Measurements from ENCODE around the gene EID2B. TPM values are rescaled to one million over a fixed set of nuclear protein-coding genes. Genes with fewer than 3 reads are reported as not detected.
A peak's percentile ranks its signal among the peaks of the same experiment; 100 is the strongest.

EID2B gene
- total and polyA plus RNA-seq, 2 donors, result 5.3 to 6.9 TPM

- Histone ChIP-seq H3K27ac (ENCODE audit: low read depth) (no peak overlapping the region), H3K4me1 (ENCODE audit: insufficient read depth) (no peaks in the 10 kb centered on the region), H3K4me3 (ENCODE audit: low read depth, low read length) (no peak overlapping the region), H3K36me3 (ENCODE audit: insufficient read depth) (no peaks in the 10 kb centered on the region)
- DNase-seq (ENCODE audit: extremely low spot score), result no peak
- 81% methylated on average over 7 of the region's 7 CpGs for WGBS
Observed at GRCh38 chr19:39544226-39544903, 11.7 kb upstream of the EID2B start.

DNA sequence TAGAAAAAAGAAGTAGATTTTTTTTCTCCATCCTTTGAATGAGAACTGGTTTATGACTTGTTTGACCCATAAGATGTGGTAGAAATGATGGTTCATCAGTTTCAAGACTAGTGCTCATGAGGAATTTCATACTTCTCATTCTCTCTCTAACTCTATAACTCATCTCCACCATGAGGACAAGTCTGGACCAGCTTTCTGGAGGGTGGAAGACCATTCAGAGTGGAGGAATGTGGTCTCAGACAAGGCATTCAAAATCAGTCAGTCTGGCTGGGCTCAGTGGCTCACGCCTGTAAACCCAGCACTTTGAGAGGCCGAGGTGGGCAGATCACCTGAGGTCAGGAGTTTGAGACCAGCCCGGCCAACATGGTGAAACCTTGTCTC is 10.8 kb upstream of the EID2B start:
- Histone ChIP-seq H3K27ac (ENCODE audit: low read depth) (no peak overlapping the region), H3K36me3 (ENCODE audit: insufficient read depth) (no peaks in the 10 kb centered on the region), H3K4me1 (ENCODE audit: insufficient read depth) (no peaks in the 10 kb centered on the region), H3K4me3 (ENCODE audit: low read depth, low read length) (no peak overlapping the region)
- no peak for DNase-seq (ENCODE audit: extremely low spot score)
- whole genome bisulfite sequencing, result 73% methylated on average over 3 of the region's 3 CpGs

DNA sequence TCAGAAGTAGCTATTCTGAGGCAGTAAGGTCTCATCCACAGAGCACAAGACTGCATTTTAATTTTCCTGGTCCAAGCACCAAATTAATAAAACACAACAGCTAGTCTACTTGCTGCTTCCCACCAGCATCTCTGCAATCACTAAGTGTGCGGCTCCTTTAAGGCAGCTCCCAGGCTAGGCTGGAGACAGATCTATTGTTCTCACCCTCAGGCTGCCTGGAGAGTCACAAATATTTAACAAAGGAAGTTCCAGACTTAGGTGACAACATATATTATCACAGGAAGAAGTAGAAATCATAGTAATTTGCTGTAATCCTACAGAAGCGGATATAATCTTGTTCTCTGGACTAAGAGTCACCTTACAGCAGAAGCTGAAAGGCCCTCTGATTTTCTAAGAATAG is 9.6 kb upstream of the EID2B start:
- DNase-seq (ENCODE audit: extremely low spot score), result no peak
- Histone ChIP-seq H3K36me3 (ENCODE audit: insufficient read depth) (no peaks in the 10 kb centered on the region), H3K4me3 (ENCODE audit: low read depth, low read length) (no peak overlapping the region), H3K27ac (ENCODE audit: low read depth) (no peak overlapping the region), H3K4me1 (ENCODE audit: insufficient read depth) (no peaks in the 10 kb centered on the region)
- WGBS, result 54% methylated on average over 2 of the region's 2 CpGs

- no peaks in the 10 kb centered on the region for H3K4me1 ChIP-seq (ENCODE audit: insufficient read depth)
- no peak overlapping the region for H3K4me3 ChIP-seq (ENCODE audit: low read depth, low read length)
- DNase-seq (ENCODE audit: extremely low spot score), result no peak
- no peak overlapping the region for H3K27ac ChIP-seq (ENCODE audit: low read depth)
- H3K36me3 ChIP-seq (ENCODE audit: insufficient read depth), result no peaks in the 10 kb centered on the region
- 6% methylated on average over 10 of the region's 10 CpGs for WGBS
Observed at GRCh38 chr19:39540333-39540673, 7.7 kb upstream of the EID2B start.

- DNase-seq (ENCODE audit: extremely low spot score), result peak; percentile 85
- Histone ChIP-seq H3K4me1 (ENCODE audit: insufficient read depth) (no peaks in the 10 kb centered on the region), H3K27ac (ENCODE audit: low read depth) (peak within 1 kb of the TSS; percentile 96), H3K36me3 (ENCODE audit: insufficient read depth) (no peaks in the 10 kb centered on the region), H3K4me3 (ENCODE audit: low read depth, low read length) (peak within 1 kb of the TSS; percentile 91)
- WGBS, result under 1% methylated on average over 84 of the region's 84 CpGs
Observed at GRCh38 chr19:39539518-39540332, 7.1 kb upstream of the EID2B start, which contains the start of gene EID2. EID2 (minus strand) TSS chr19:39540161; CDS start chr19:39540079, 82 bp downstream.

DNA sequence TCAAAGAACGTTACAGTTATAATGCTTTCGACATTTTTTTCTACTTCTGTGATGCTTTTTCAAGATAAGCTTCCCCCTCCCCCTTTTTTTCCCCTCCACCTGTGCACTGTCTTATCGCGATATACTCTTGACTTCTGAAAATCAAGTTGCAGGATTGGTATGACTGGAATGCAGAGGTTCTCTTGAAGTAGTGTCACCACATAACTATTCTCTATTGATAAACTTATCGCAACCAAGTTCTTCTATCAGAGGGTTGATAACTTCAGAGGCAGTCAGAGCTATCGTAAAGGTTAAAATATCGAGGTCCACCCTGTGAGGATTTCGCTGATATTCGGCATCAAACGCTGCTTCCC is 6.5 kb upstream of the EID2B start:
- H3K36me3 ChIP-seq (ENCODE audit: insufficient read depth), result no peaks in the 10 kb centered on the region
- 2% methylated on average over 10 of the region's 10 CpGs for WGBS

DNA sequence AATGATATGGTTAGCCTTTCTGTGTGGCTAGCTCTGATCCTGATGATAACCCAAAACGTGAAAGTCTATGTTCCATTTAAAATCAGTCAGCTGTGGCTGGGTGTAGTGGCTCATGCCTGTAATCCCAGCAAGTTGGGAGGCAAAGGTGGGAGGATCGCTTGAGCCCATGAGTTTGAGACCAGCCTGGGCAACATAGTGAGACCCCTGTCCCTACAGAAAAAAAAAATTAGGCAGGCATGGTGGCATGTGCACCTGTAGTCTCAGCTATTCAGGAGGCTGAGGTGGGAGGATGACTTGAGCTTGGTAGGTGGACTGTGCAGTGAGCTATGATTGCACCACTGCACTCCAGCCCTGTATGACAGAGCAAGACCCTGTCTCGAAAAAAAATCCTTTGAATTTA is 1.1 kb upstream of the EID2B start:
- Histone ChIP-seq H3K4me1 (ENCODE audit: insufficient read depth) (no peaks in the 10 kb centered on the region), H3K4me3 (ENCODE audit: low read depth, low read length) (no peak overlapping the region), H3K27ac (ENCODE audit: low read depth) (no peak overlapping the region), H3K36me3 (ENCODE audit: insufficient read depth) (no peaks in the 10 kb centered on the region)
- no peak for DNase-seq (ENCODE audit: extremely low spot score)
- WGBS, result 74% methylated on average over 3 of the region's 3 CpGs

More for the DNA sequence above, 6.5 kb upstream of the EID2B start:
- no peaks in the 10 kb centered on the region for H3K4me1 ChIP-seq (ENCODE audit: insufficient read depth)
- DNase-seq (ENCODE audit: extremely low spot score), result no peak
- H3K27ac ChIP-seq (ENCODE audit: low read depth), result peak overlapping the region; percentile 96
- peak overlapping the region; percentile 91 for H3K4me3 ChIP-seq (ENCODE audit: low read depth, low read length)

DNA sequence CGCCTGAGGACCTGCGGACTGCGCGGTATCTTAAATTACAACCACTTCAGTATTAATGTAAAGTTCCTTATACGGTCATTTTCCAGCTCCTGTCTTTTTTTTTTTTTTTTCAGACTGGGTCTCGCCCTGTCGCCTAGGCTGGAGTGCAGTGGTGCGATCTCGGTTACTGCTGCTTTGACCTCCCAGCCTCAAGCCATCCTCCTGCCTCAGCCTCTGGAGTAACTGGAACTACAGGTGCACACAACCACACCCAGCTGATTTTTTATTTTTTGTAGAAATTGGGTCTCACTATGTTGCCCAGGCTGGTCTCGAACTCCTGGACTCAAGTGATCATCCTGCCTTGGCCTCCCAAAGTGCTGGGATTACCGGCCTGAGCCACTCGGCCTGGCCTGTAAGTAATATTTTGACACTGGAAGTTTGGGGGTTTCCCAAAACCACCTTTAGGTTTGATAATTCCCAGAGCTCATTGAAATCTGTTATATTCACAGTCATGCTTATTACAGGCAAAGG is 406 bp upstream of the EID2B start:
- Histone ChIP-seq H3K4me1 (ENCODE audit: insufficient read depth) (no peaks in the 10 kb centered on the region), H3K36me3 (ENCODE audit: insufficient read depth) (no peaks in the 10 kb centered on the region), H3K4me3 (ENCODE audit: low read depth, low read length) (peak overlapping the region; percentile 69), H3K27ac (ENCODE audit: low read depth) (no peak overlapping the region)
- WGBS, result 22% methylated on average over 12 of the region's 12 CpGs
- no peak for DNase-seq (ENCODE audit: extremely low spot score)

DNA sequence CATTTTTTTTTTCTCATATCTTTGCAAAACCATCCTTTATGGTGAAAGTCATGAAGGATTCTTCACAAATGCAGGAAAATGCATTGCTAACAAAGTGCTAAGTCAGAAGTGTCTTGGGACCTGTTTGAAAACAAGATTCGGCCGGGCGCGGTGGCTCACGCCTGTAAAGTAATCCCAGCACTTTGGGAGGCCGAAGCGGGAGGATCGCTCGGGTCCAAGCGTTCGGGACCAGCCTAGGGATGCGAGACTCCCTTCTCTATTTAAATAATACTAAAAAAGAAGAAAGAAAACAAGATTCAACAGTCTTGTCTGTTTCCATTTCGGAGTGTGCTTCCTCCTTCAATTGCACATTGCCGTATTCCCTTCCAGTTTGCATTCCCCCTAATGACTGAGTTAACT is 819 bp downstream of the EID2B start:
- H3K4me1 ChIP-seq (ENCODE audit: insufficient read depth), result no peaks in the 10 kb centered on the region
- peak overlapping the region; percentile 69 for H3K4me3 ChIP-seq (ENCODE audit: low read depth, low read length)
- WGBS, result 24% methylated on average over 14 of the region's 14 CpGs
- H3K27ac ChIP-seq (ENCODE audit: low read depth), result no peak overlapping the region
- DNase-seq (ENCODE audit: extremely low spot score), result no peak
- H3K36me3 ChIP-seq (ENCODE audit: insufficient read depth), result no peaks in the 10 kb centered on the region

- no peak overlapping the region for H3K4me3 ChIP-seq (ENCODE audit: low read depth, low read length)
- H3K27ac ChIP-seq (ENCODE audit: low read depth), result no peak overlapping the region
- no peaks in the 10 kb centered on the region for H3K36me3 ChIP-seq (ENCODE audit: insufficient read depth)
- no peaks in the 10 kb centered on the region for H3K4me1 ChIP-seq (ENCODE audit: insufficient read depth)
- DNase-seq (ENCODE audit: extremely low spot score), result no peak
- 96% methylated on average over 3 of the region's 3 CpGs for WGBS
Observed at GRCh38 chr19:39525205-39525604, 7.4 kb downstream of the EID2B start.

DNA sequence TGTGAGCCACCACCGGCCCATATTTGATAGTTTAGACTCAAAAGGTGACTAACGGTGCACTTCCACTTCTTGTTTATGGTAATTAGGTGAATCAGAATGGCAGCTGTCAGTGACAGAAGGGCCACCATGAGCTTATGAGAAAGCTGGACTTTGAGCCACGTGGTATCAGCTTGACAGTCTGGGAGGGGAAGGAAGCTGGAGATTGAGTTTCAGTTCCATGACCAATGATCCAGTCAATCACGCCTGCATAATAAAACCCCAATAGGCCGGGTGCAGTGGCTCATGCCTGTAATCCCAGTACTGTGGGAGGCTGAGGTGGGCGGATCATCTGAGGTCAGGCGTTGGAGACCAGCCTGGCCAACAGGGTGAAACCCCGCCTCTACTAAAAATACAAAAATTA is 8.2 kb downstream of the EID2B start:
- no peak overlapping the region for H3K4me3 ChIP-seq (ENCODE audit: low read depth, low read length)
- no peak for DNase-seq (ENCODE audit: extremely low spot score)
- no peak overlapping the region for H3K27ac ChIP-seq (ENCODE audit: low read depth)
- no peaks in the 10 kb centered on the region for H3K36me3 ChIP-seq (ENCODE audit: insufficient read depth)
- H3K4me1 ChIP-seq (ENCODE audit: insufficient read depth), result no peaks in the 10 kb centered on the region
- 85% methylated on average over 8 of the region's 8 CpGs for WGBS

- DNase-seq (ENCODE audit: extremely low spot score), result no peak
- H3K4me3 ChIP-seq (ENCODE audit: low read depth, low read length), result no peak overlapping the region
- WGBS, result 84% methylated on average over 8 of the region's 8 CpGs
Observed at GRCh38 chr19:39520541-39521484, 11.8 kb downstream of the EID2B start.

GRCh38 chr19:39518975-39519374 is 13.7 kb downstream of the EID2B start:
- no peak overlapping the region for H3K27ac ChIP-seq (ENCODE audit: low read depth)

More at GRCh38 chr19:39520541-39521484, 11.8 kb downstream of the EID2B start:
- Histone ChIP-seq H3K27ac (ENCODE audit: low read depth) (no peak overlapping the region), H3K36me3 (ENCODE audit: insufficient read depth) (no peaks in the 10 kb centered on the region), H3K4me1 (ENCODE audit: insufficient read depth) (no peaks in the 10 kb centered on the region)

More at GRCh38 chr19:39518975-39519374, 13.7 kb downstream of the EID2B start:
- 67% methylated on average over 9 of the region's 9 CpGs for WGBS
- DNase-seq (ENCODE audit: extremely low spot score), result no peak
- H3K4me3 ChIP-seq (ENCODE audit: low read depth, low read length), result no peak overlapping the region
- H3K4me1 ChIP-seq (ENCODE audit: insufficient read depth), result peaks cover 2% of the 10 kb centered on the region
- H3K36me3 ChIP-seq (ENCODE audit: insufficient read depth), result no peaks in the 10 kb centered on the region

All from urinary bladder (tissue), 4 donors.